Activated T-cell treated with anti-CD3 and anti-CD28 coated beads for 24 hours (primary cell): ENCODE data around the gene SOX9.
"Not testable (repeated sequence)": the region's sequence is repeated elsewhere in the genome, so short reads cannot be mapped to it uniquely, and the experiment has no call there.

ENCODE experiments used
- DNase-seq: peaks from one replicate; pipeline ENCODE4 v3.0.0-alpha.2; 2020; ENCODE audit warnings: low read depth

SOX9 gene

GRCh38 chr17:72126575-72127486 lies 6.0 kb downstream of the SOX9 start:
- no peak for DNase-seq

GRCh38 chr17:72128039-72128438 lies 7.2 kb downstream of the SOX9 start:
- DNase-seq: no peak

GRCh38 chr17:72134608-72135394 lies 14.0 kb downstream of the SOX9 start:
- no peak for DNase-seq

- DNase-seq: no peak
These were observed 14.9 kb downstream of the SOX9 start for GRCh38 chr17:72135546-72136325.

GRCh38 chr17:72136692-72137091 lies 15.9 kb downstream of the SOX9 start:
- no peak for DNase-seq

GRCh38 chr17:72137161-72137560 lies 16.3 kb downstream of the SOX9 start:
- no peak for DNase-seq

GRCh38 chr17:72139212-72139611 lies 18.4 kb downstream of the SOX9 start:
- no peak for DNase-seq

- no peak for DNase-seq
These were observed 20.5 kb downstream of the SOX9 start for GRCh38 chr17:72141336-72141735.

GRCh38 chr17:72142097-72142496 lies 21.3 kb downstream of the SOX9 start:
- DNase-seq: not testable (repeated sequence)

- DNase-seq: no peak
These were observed 21.8 kb downstream of the SOX9 start for GRCh38 chr17:72142614-72143013.

GRCh38 chr17:72143245-72143644 lies 22.4 kb downstream of the SOX9 start:
- no peak for DNase-seq

GRCh38 chr17:72144101-72144500 lies 23.3 kb downstream of the SOX9 start:
- DNase-seq: no peak

- no peak for DNase-seq
These were observed 24.7 kb downstream of the SOX9 start for GRCh38 chr17:72145562-72145961.

- DNase-seq: no peak
These were observed 25.1 kb downstream of the SOX9 start for GRCh38 chr17:72145962-72146361.

GRCh38 chr17:72146371-72146770 lies 25.6 kb downstream of the SOX9 start:
- DNase-seq: no peak

GRCh38 chr17:72150632-72151460 lies 30.0 kb downstream of the SOX9 start:
- DNase-seq: no peak

- no peak for DNase-seq
These were observed 31.0 kb downstream of the SOX9 start for GRCh38 chr17:72151565-72152386.

- DNase-seq: no peak
These were observed 31.6 kb downstream of the SOX9 start for GRCh38 chr17:72152387-72152929.

GRCh38 chr17:72158895-72159885 lies 38.4 kb downstream of the SOX9 start:
- no peak for DNase-seq
